Measurements from ENCODE around the gene FDX2. TPM values are rescaled to one million over a fixed set of nuclear protein-coding genes. Genes with fewer than 3 reads are reported as not detected.
"Not testable (repeated sequence)": the region's sequence is repeated elsewhere in the genome, so short reads cannot be mapped to it uniquely, and the experiment has no call there.

The FDX2 gene
- total RNA-seq (2014; rRNA removed; shearing (Covaris generic); ENCODE audit: low replicate concordance): 30.8 and 43.8 TPM in 2 replicates

GRCh38 chr19:10315335-10316214, at the start of gene FDX2:
Gene FDX2, minus strand, starts transcription at chr19:10316015. Its CDS starts 19 bp downstream, at chr19:10315996.
- Histone ChIP-seq H3K4me3 (peak within 1 kb of the TSS; percentile 75), H3K9me3 (no peaks in the 10 kb centered on the region), H3K36me3 (peaks cover 52% of the 10 kb centered on the region), H3K27me3 (no peaks in the 10 kb centered on the region)
- peak; percentile 91 for DNase-seq

GRCh38 chr19:10365518-10365917, 49.7 kb upstream of the FDX2 start:
- no peak for DNase-seq
- Histone ChIP-seq H3K36me3 (peaks cover 87% of the 10 kb centered on the region), H3K27me3 (no peaks in the 10 kb centered on the region), H3K4me3 (no peak overlapping the region), H3K9me3 (no peaks in the 10 kb centered on the region)

GRCh38 chr19:10364644-10365043, 48.8 kb upstream of the FDX2 start:
- peaks cover 82% of the 10 kb centered on the region for H3K36me3 ChIP-seq
- DNase-seq: no peak
- H3K27me3 ChIP-seq: no peaks in the 10 kb centered on the region
- H3K9me3 ChIP-seq: no peaks in the 10 kb centered on the region
- no peak overlapping the region for H3K4me3 ChIP-seq

GRCh38 chr19:10363789-10364281, 48.0 kb upstream of the FDX2 start:
- no peaks in the 10 kb centered on the region for H3K9me3 ChIP-seq
- no peaks in the 10 kb centered on the region for H3K27me3 ChIP-seq
- no peak for DNase-seq
- no peak overlapping the region for H3K4me3 ChIP-seq
- peaks cover 84% of the 10 kb centered on the region for H3K36me3 ChIP-seq

- no peak overlapping the region for H3K4me3 ChIP-seq
- no peak for DNase-seq
- no peaks in the 10 kb centered on the region for H3K9me3 ChIP-seq
- no peaks in the 10 kb centered on the region for H3K27me3 ChIP-seq
- peaks cover 79% of the 10 kb centered on the region for H3K36me3 ChIP-seq
These were observed 46.4 kb upstream of the FDX2 start for GRCh38 chr19:10362259-10362658.

GRCh38 chr19:10361569-10362011, 45.8 kb upstream of the FDX2 start:
- DNase-seq: no peak
- Histone ChIP-seq H3K36me3 (peaks cover 80% of the 10 kb centered on the region), H3K4me3 (no peak overlapping the region), H3K9me3 (no peaks in the 10 kb centered on the region), H3K27me3 (no peaks in the 10 kb centered on the region)

GRCh38 chr19:10356431-10356830, 40.6 kb upstream of the FDX2 start:
- DNase-seq: no peak
- peaks cover 77% of the 10 kb centered on the region for H3K36me3 ChIP-seq
- H3K27me3 ChIP-seq: no peaks in the 10 kb centered on the region
- H3K9me3 ChIP-seq: no peaks in the 10 kb centered on the region
- H3K4me3 ChIP-seq: no peak overlapping the region

- peaks cover 81% of the 10 kb centered on the region for H3K36me3 ChIP-seq
- H3K27me3 ChIP-seq: no peaks in the 10 kb centered on the region
- DNase-seq: peak; percentile 46
- H3K4me3 ChIP-seq: no peak overlapping the region
- H3K9me3 ChIP-seq: no peaks in the 10 kb centered on the region
These were observed 38.1 kb upstream of the FDX2 start for GRCh38 chr19:10353793-10354391.

- no peaks in the 10 kb centered on the region for H3K9me3 ChIP-seq
- H3K4me3 ChIP-seq: no peak overlapping the region
- H3K36me3 ChIP-seq: peaks cover 78% of the 10 kb centered on the region
- DNase-seq: no peak
- no peaks in the 10 kb centered on the region for H3K27me3 ChIP-seq
These were observed 37.2 kb upstream of the FDX2 start for GRCh38 chr19:10352764-10353671.

GRCh38 chr19:10346509-10346908, 30.7 kb upstream of the FDX2 start:
- Histone ChIP-seq H3K36me3 (peaks cover 23% of the 10 kb centered on the region), H3K27me3 (no peaks in the 10 kb centered on the region), H3K4me3 (no peak overlapping the region), H3K9me3 (no peaks in the 10 kb centered on the region)
- no peak for DNase-seq

GRCh38 chr19:10344780-10345179, 29.0 kb upstream of the FDX2 start:
- no peaks in the 10 kb centered on the region for H3K27me3 ChIP-seq
- DNase-seq: peak; percentile 58
- H3K4me3 ChIP-seq: no peak overlapping the region
- peaks cover 6% of the 10 kb centered on the region; the same call in 1 of the 2 replicates for H3K36me3 ChIP-seq
- H3K9me3 ChIP-seq: no peaks in the 10 kb centered on the region

GRCh38 chr19:10343495-10343894, 27.7 kb upstream of the FDX2 start:
- Histone ChIP-seq H3K36me3 (no peaks in the 10 kb centered on the region), H3K9me3 (no peaks in the 10 kb centered on the region), H3K27me3 (no peaks in the 10 kb centered on the region), H3K4me3 (no peak overlapping the region)
- DNase-seq: no peak

- no peak for DNase-seq
- H3K36me3 ChIP-seq: no peaks in the 10 kb centered on the region
- no peaks in the 10 kb centered on the region for H3K27me3 ChIP-seq
- H3K4me3 ChIP-seq: no peak overlapping the region
- 0 out of 2 replicates have a peak, but pooled peaks cover 2% of the 10 kb centered on the region for H3K9me3 ChIP-seq
These were observed 24.2 kb upstream of the FDX2 start for GRCh38 chr19:10339977-10340376.

- H3K9me3 ChIP-seq: 0 out of 2 replicates have a peak, but pooled peaks cover 2% of the 10 kb centered on the region
- H3K27me3 ChIP-seq: no peaks in the 10 kb centered on the region
- H3K4me3 ChIP-seq: no peak within 1 kb of the TSS
- no peaks in the 10 kb centered on the region for H3K36me3 ChIP-seq
- no peak for DNase-seq
These were observed 23.7 kb upstream of the FDX2 start, which contains the start of gene ICAM3 for GRCh38 chr19:10339380-10339960. Gene ICAM3, minus strand, starts transcription at chr19:10339624. Its CDS starts 10 bp downstream, at chr19:10339614.

- H3K36me3 ChIP-seq: no peaks in the 10 kb centered on the region
- no peaks in the 10 kb centered on the region for H3K27me3 ChIP-seq
- no peak overlapping the region for H3K4me3 ChIP-seq
- no peak for DNase-seq
- 0 out of 2 replicates have a peak, but pooled peaks cover 2% of the 10 kb centered on the region for H3K9me3 ChIP-seq
These were observed 23.1 kb upstream of the FDX2 start for GRCh38 chr19:10338940-10339339.

GRCh38 chr19:10336725-10337124, 20.9 kb upstream of the FDX2 start:
- DNase-seq, H3K4me3 ChIP-seq, H3K9me3 ChIP-seq, H3K27me3 ChIP-seq: not testable (repeated sequence)
- peaks cover 10% of the 10 kb centered on the region for H3K36me3 ChIP-seq
